NCI-H2081 (cell line): Measurements from ENCODE around the gene TENT4A.
"Not testable (repeated sequence)": the region's sequence is repeated elsewhere in the genome, so short reads cannot be mapped to it uniquely, and the experiment has no call there.

Experiments used
- DNase-seq, 2 experiments: peaks; one replicate each; lab custom pipeline; 2025; lab: John Stamatoyannopoulos, UW

Gene TENT4A

DNA sequence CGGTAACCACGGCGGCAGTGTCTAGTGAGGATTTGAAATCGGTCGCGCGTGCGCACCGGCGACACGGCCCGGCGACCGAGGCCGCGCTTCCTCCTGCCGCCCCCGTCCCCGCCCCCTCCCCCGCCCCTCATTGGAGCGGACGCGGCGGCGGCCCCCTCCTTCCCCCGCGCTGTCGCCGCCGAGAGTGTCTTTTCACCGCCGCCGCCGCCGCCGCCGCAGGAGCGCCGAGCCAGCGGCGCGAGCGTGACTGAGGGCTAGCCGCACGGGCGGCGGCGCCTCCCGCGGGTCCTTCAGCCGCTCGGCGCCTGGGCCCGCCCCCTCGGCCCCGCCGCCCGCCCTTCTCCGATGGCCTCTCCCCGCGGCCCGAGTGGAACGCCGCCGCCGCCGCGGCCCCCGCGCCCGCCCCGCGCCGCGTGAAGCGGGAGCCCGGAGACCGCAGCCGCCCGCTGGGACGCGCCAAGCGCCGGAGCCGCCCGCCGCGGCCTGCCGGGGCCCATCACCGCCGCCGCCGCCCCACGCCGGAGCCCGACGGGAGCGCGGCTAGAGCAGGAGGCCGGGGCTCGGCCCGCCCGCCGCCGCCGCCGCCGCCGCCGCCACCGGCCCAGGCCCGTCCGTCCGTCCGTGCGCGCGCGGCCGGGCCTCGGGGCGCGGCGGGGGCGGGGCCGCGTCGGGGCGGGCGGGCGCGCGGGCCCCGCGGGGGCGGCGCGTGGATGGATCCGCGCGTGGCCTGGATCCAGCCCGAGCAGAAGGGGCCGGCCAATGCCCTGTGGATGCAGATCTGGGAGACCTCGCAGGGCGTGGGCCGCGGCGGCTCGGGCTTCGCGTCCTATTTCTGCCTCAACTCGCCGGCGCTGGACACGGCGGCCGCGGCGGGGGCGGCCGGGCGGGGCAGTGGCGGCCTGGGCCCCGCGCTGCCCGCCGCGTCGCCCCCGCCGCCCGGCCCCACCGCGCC is at the start of gene TENT4A:
TENT4A (plus strand) TSS at position 159 of the 952 bp plus-strand sequence; CDS start at position 711, 552 bp downstream.
- peak in 1 of 2 experiments; percentile 47 for DNase-seq

DNA sequence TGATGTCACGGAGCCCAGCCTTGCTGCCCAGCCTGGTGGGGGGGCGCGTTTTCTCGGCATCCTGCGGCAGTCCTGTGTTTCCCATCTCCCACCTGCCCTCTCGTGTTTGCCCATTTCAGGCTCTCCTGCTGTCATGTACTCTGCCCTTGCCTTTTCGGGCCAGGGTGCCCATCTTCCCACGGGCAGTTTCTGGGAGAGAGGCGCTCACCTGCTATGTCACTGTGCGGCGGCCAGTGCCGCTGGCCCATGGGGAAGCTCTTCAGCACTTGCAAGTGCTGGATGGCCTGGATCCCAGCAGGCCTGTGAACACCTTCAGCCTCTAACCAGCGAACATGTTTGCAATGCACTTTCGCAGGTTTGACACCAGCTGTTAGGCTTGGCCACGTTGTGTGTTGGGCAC is 46.5 kb upstream of the TENT4A start:
- no peak for DNase-seq

DNA sequence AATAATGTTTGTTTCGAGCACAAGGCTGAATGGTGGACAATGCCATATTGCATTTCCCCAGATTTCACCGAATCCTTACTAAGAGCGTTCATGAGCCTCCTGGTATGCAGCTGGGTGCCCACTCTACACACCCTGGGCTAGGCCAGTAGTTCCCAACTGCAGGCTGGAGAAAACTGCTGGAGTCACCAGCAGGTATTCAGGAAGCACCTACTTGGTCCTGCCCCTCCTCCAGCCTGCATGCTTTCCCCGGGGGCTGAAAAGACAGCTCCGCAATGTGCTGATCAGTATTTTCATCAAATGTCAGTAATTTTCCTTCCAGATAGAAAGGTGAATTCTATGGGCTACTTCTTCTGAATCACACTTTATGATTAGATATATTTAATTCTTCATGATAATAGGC is 45.6 kb upstream of the TENT4A start:
- no peak for DNase-seq

DNA sequence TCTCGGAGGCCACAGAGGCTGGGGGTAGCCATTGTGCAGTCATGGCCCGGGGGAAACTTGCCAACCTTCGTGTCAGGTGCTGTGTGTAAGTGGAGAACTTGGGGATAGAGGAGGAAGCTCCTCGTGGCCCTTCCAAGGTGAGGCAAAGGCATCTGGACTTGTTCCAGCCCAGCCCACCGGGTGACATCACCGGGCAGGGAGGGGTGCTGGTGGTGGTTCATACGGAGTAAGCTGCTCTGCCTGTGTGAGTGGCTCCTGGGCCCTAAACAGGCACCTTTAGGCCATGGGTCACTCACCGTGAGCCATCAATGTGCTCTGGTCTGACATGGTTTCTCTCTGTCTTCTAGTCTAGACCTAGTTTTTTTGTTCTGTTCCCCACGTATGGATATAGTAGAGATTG is 44.5 kb upstream of the TENT4A start:
- not testable (repeated sequence) for DNase-seq

DNA sequence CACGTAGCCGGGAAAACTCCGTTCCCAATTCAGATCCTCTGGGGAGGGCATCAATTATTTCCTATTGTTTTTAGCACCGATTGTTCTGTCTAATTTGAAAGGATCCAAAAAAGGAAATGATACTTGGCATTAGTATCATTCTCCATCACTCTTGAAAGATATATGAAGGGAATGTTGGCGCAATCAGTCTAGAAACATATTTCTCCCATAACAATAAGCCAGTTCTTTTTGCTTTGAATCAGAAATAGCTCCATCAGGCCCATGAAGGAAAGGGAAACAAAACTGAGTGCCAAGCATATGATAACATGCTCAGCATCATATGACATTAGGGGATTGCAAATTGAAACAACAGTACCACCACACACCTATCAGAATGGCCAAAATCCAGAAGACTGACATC is 40.2 kb upstream of the TENT4A start:
- DNase-seq, result no peak

DNA sequence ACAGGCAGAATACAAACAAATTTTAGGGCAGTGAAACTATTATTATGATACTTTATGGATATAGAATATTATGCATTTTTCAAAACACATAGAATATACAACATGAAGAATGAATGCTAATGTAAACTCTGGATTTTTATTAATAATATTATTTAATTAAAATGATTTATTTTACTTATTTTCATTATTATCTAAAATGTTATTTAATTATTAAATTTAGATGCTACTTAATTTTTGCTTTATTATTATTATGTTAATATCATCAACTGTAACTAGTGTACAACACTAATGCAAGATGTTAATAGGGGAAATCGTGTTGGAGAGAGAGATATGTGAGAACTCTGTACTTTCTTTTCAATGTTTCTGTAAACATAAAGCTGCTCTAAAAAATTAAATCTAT is 39.3 kb upstream of the TENT4A start:
- no peak for DNase-seq

DNA sequence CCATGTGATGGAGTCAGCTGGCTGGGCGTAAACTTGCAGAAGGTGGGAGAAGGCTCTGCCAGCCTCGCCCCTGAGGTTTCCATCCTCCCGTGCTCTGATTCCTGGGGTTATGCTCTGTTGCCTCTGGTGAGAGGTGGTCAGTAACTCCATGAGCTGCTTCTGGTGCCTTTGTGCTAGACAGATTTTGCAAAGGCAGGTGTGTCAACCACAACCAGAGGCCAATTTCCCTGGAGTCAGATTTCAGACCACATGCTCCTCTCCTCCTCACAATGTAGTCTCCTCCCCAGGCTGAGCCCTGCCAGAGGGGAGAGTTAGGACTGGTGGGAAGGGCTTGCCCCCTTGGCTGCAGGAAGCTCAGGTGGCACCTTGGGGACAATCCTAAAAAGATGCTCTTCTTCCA is 38.8 kb upstream of the TENT4A start:
- peak; percentile 10 to 35 for DNase-seq

DNA sequence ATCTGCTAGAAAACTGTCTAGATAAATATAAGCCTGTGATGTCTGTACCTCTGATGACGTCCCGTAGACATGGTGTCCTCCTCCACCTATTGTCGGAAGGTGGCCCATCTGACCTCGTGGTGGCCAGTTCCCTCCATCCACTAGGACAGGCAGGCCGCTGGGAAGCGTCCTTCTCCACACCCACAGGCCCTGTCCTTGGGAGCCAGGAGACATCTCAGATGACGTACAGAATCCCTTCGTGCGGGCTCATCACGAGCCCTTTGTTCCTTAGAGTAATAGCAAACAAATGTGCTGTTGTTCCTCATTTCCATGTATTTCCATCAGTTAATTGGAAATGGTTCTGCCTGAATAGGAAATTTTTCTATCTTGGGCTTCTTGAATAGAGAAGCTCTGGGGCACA is 38.3 kb upstream of the TENT4A start:
- no peak for DNase-seq

DNA sequence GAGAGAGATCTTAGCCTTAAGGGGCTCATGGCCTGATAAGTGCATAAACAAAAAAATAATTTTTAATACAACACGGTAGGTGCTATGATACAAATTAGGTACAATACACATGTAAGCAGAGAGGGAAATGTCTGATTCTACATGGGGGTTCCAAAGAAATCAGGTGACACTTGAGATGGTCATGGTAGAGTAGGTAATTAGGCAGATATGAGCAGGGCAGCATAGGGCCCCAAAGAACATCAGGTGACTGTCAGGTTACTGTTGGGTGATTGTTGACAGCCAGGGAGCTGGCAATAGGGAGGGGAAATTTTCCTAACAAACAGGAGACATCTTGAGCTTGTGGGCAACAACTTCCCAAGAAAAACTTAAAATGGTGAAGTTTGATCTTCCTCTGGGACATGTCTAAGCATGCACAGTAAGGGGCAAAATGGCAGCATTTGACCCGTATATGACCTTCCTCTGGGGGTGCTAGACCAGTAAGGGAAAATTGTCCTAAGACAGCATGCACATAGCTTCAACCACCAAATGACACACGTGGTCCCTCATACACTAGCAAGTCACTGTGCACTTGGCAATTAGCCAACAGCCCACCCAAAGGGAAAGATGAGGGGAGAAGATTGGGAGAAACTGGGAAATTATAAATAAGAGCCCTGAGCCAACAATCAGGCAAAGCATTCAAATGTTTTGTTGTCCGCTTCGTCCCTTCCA is 37.3 kb upstream of the TENT4A start:
- no peak for DNase-seq

DNA sequence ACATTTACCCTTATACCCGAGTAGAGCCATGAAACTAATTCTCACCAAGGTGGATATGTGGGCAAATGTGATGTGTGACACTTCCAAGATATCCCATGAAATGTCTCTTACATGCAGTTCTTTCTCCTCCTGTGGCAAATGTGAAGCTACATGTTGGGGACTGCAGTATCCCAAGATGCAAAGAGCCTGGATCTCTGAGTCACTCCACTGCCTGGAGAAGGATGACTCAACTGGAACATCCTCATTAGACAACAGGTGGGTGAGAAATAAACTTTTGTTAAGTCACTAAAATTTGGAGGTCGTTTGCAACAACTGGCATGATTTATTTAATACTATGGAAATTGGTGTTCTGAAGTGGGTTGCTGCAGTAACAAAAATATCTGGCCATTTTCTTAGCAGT is 36.5 kb upstream of the TENT4A start:
- no peak for DNase-seq

DNA sequence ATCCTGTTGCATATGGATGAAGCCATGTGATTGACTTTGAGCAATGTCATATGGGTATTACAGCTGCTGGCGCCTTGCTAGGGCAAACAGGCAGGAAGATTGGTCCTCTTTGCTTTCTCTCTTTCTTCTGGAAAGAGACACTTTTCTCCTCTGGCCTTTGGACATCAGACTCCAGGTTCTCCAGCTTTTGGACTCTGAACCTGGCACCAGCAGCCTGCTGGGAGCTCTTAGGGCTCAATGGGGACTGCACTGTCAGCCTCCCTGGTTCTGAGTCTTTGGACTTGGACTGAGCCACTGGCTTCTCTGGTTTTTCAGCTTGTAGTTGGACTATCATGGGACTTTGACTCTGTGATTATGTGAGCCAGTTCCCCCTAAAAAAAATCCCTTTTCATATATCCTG is 34.8 kb upstream of the TENT4A start:
- no peak for DNase-seq

DNA sequence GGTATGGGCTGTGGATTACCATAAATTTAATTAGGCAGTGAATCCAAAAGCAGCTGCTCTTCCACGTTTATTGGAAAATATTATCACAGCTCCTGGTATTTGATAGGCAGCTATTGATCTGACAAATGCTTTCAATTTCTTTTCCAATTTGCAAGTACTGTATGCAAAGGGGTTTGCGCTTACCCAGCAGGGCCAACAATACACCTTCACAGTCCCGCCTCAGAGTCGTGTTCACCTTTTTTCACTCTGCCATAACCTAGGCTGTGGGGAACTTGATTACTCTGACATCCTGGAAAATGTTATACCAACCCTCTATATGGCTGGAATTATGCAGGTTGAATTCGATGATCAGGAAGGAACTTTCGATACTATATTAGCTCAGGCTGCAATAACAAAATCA is 32.3 kb upstream of the TENT4A start:
- no peak for DNase-seq

DNA sequence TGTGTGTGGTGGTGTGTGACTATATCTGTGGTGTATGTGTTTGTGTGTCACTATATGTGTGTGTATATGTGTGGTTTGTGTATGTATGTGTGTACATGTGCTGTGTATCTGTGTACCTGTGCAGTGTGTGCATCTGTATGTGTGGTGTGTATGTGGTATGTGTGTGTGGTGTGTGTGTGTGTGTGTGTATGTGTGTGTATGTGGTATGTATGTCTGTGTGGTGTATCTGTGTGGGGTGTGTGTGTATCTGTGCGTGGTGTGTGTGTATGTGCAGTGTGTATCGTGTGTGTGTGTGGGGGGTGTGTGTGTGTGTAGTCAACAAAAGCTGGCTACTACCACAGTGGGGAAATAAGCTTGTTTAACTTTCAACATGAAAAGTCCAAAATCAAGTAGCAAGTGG is 31.6 kb upstream of the TENT4A start:
- no peak for DNase-seq

DNA sequence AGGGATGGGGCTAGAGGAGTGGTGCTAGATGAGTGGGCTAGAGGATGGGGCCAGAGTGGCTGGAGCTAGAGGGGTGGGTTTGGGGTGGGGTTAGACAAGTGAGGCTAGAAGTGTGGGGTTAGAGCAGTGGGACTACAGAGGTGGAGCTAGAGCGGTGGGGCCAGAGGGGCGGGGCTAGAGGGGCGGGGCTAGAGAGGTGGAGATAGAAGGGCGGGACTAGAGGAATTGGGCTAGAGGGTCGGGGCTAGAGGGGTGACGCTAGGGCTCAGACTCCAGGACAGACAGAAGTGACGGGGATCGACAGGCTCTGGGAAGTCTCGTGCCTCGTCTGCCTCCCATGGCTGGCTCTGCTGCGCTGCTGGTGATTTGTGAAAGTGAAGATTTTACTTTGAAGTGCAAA is 31.0 kb upstream of the TENT4A start:
- DNase-seq, result no peak

DNA sequence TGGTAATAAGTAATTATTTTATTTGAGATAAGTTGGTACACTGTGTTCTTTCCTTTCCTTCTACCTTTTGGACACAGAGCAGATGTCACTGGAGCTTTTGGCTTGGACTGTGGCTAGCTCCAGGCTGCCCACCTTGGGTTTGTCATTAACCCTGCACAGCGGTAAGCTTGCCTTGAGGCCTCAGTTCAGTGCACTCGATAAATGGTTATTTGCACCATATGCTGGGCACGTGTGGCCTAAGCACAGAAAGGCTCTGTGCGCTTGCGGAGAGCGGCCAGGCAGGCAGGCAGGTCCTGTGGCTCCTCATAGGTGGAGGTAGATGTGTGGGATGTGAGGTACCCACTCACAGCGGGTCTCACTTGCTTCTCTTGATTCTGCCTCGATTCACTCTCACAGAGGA is 30.0 kb upstream of the TENT4A start:
- DNase-seq, result no peak

DNA sequence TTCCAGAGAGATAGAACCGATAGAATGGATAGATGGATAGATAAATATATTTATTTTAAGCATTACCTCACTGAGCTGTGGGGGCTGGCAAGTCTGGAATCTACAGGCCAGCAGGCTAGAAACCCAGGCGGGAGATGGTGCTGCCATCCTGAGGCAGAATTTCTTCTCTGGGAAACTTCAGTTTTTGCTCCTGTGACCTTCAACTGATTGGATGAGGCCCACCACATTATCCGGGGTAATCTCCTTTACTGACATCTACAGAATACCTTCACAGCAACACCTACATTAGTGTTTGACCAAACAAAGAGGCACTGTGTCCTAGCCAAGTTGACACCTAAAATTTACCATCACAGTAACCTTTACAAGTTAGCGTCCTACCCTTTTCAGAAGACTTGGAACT is 29.2 kb upstream of the TENT4A start:
- no peak for DNase-seq

DNA sequence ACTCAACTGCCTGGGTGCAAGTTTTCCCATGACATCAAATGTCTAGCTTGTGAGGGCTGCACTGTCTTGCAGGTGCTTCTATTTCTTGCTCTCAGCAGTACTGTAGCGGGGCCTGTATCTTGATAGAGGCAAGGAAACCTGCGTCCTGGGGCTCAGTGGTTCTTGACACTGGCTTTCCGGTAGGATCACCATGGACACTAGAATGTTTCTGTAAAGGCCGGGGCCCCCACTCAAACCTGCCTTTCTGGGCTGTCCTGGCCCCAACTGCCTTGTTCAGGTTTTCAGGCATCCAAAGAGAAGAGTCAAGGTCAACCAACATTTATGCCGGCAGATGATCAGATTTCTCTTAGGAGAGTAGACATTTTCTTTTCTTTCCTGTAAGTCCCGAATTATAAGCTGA is 26.7 kb upstream of the TENT4A start:
- DNase-seq, result no peak

DNA sequence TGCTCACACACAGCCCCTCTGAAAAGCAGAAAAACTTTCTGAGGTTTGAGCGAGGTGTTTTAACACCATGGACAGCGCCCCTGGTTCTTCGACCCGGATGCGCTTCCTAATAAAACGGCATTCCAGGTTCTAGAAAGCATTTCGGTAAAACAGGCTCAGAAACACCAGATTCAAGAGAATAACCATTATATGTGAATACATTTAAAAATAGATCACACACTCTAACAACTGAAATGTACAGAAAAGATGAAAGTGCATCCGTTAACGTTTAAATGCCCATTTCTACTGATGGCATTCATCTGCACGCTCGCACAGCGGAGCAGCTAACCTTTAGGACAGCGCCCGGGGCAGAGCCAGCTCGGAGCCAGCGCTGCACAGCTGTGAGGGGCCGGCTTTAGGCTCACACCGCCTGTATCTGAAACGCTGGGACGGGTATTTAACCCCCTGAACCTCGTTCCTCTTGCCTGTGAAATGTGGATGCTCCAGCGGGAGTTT is 26.3 kb upstream of the TENT4A start:
- DNase-seq, result no peak

DNA sequence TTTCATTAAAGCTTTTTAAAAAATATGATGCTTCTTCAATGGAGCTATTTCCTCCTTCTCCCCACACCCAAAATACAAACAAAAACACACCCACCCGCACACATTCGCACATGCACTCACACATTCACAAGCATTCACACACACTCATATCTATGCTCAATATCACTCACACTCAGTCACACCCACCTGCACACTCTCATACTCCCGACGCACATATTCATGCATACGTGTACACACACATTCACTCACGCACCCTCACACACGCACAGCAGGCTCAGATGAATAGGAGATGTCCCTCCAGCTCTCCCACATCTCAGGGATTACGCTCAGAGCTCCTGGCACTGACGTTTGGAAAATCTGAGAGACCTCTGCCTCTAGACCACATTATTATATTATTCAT is 25.7 kb upstream of the TENT4A start:
- no peak for DNase-seq

DNA sequence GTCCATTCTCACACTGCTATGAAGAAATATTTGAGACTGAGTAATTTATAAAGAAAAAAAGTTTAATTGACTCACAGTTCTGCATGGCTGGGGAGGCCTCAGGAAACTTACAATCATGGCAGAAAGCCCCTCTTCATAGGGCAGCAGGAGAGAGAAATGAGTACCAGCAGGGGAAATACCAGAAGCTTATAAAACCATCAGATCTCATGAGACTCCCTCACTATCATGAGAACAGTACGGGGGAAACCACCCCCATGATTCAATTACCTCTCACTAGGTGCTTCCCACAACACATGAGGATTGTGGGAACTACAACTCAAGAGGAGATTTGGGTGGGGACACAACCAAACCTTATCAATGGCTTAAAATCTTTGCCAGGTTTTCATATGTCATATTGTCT is 20.3 kb upstream of the TENT4A start:
- DNase-seq, result no peak

DNA sequence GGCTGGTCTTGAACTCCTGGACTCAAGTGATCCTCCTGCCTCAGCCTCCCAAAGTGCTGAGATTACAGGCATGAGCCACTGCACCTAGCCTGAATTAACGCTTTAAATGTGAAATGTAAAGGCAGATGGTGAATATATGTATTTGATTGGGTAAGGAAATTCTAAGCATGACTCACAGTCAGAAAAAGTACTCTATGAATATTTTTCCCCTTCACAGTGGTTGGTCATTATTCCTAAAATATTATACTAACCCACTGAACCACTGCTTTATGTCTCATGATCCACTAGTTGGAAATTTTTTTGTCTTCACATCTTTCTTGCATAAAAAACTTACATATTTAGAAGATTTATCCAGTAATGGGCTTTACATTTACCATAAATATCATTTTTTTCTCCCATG is 14.5 kb upstream of the TENT4A start:
- no peak for DNase-seq

DNA sequence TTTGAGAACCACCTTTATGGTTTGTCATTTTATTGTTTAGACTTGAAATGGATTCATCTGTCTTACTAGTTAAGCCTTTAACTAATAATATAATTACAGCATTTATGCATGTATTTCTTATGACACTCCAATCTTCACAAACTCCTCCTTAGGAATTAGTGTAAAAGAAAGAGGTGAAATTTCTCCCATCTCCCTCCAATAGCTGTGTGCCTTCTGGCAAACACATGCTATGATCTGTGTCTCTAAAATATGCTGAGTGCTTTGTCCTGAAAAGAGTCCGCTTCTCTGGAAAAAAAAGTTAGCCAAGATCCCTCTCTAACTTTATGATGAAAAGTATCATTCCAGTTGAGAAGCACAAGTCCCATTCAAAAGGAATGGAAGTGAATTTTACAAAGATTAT is 13.9 kb upstream of the TENT4A start:
- DNase-seq, result no peak

DNA sequence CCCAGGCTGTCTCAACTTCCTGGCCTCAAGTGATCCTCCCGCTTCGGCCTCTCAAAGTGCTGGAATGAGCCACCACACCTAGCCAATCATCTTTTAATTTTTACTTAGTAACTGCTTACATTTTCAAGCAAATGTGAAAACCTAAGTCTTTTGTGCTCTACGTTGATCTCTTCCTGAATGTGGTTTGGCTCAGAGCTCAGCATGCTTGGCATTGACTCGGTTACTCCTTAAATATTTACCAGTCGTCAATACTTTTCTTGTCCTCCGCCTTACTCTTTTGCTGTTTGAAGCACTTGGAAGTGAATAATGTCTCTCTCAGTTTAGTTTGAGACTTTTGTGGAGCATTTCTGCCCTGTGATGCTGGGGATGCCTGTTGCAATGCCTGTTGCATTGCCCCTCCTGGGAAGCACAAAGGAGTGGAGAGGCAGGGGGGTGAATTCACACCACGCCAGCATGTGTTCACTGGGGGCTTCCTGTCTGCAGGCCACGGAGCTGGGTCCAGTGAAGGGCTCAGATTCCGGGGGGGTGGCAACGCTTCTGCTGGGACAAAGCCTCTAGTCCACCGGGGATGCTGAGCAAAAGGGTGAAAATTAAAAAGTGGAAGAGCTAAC is 13.1 kb upstream of the TENT4A start:
- no peak for DNase-seq
